Islet of Langerhans (tissue), 1 donor: ENCODE measurements around the gene ZNF579.

Source experiments
- FAIRE-seq: peaks from one replicate; lab custom pipeline; 2011; peaks lifted over from hg19 to GRCh38; lab: Jason Lieb, UNC

ZNF579 gene

GRCh38 chr19:55567708-55568328, 12.8 kb downstream of the ZNF579 start:
- FAIRE-seq: no peak

- FAIRE-seq: no peak
These were observed 13.8 kb downstream of the ZNF579 start for GRCh38 chr19:55566823-55567222.

- FAIRE-seq: no peak
These were observed 17.4 kb downstream of the ZNF579 start for GRCh38 chr19:55563261-55563690.

GRCh38 chr19:55559684-55560083, 21.0 kb downstream of the ZNF579 start:
- FAIRE-seq: no peak

GRCh38 chr19:55554741-55555152, 25.9 kb downstream of the ZNF579 start:
- FAIRE-seq: no peak

GRCh38 chr19:55554302-55554701, 26.3 kb downstream of the ZNF579 start:
- no peak for FAIRE-seq

GRCh38 chr19:55553217-55554182, 27.1 kb downstream of the ZNF579 start:
- no peak for FAIRE-seq

GRCh38 chr19:55552620-55553019, 28.0 kb downstream of the ZNF579 start:
- no peak for FAIRE-seq

GRCh38 chr19:55552206-55552605, 28.4 kb downstream of the ZNF579 start:
- no peak for FAIRE-seq

- FAIRE-seq: no peak
These were observed 30.4 kb downstream of the ZNF579 start for GRCh38 chr19:55550321-55550650.

GRCh38 chr19:55549500-55550320, 30.9 kb downstream of the ZNF579 start:
- peak; percentile 70 for FAIRE-seq

GRCh38 chr19:55546822-55547614, 33.6 kb downstream of the ZNF579 start:
- no peak for FAIRE-seq

GRCh38 chr19:55546011-55546410, 34.6 kb downstream of the ZNF579 start:
- FAIRE-seq: no peak

- FAIRE-seq: no peak
These were observed 35.2 kb downstream of the ZNF579 start, which contains the start of gene SBK3 for GRCh38 chr19:55545443-55545842. Gene SBK3 (minus strand): TSS chr19:55545543. CDS start chr19:55545543, 0 bp downstream.

- no peak for FAIRE-seq
These were observed 35.7 kb downstream of the ZNF579 start for GRCh38 chr19:55544776-55545439.

GRCh38 chr19:55544014-55544413, 36.6 kb downstream of the ZNF579 start:
- FAIRE-seq: no peak

GRCh38 chr19:55543567-55543966, 37.1 kb downstream of the ZNF579 start:
- no peak for FAIRE-seq

- FAIRE-seq: no peak
These were observed 38.3 kb downstream of the ZNF579 start for GRCh38 chr19:55542292-55542855.

- no peak for FAIRE-seq
These were observed 39.6 kb downstream of the ZNF579 start for GRCh38 chr19:55541091-55541490.

GRCh38 chr19:55540619-55541018, 40.0 kb downstream of the ZNF579 start:
- no peak for FAIRE-seq
